ENCODE results near the gene ASCL3.
"Not testable (repeated sequence)": the region's sequence is repeated elsewhere in the genome, so short reads cannot be mapped to it uniquely, and the experiment has no call there.

ASCL3 gene

DNA sequence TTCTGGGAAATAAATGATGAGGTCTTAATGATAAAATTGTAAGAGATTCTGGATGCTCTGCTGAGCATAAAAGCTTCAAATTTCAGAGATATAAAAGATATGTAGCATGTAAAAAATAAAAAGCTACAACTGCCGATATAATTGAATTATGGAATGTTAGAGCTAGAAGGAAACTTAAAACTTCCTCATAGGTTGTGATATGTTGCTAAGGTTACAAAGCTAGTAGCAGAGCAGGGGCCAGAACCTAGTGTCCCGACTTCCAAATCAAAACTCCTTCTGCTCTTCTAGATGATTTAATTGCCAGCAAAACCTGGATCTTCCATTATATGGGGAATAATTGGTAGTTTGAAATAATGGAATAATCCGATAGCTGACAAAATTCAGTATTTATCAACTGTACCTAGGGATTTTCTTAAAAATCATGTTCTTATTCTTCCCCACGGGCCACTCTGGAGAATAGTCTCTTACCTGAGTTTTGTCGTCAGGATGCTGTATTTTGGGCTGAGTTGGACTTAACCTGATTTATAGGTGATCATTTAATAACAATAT is at the start of gene ASCL3:
Gene ASCL3, minus strand, starts transcription at position 499 of the 549 bp plus-strand sequence. CDS start 4,855 bp downstream, outside the sequence.
- DNase-seq = no peak

DNA sequence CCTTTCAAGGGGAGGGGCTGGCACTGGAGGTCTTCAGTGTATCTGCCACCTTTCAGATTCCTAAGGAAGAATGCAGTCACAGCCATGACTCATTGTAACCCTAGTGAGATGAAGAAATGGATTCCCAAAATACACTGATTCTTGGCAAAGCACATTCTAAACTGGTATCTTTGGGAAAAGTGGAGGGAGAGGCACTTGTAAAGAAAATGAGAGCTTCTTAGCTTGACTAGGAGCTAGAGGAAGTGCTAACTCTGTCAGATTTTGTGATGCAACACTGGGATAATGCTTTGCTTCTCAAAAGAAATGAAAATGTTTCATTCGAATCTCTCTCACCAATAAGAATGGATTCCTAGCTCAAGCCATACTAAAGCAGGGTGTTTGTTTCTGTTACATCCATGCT is 46.6 kb upstream of the ASCL3 start:
- no peak for DNase-seq

- DNase-seq = no peak
Measured at GRCh38 chr11:8988329-8989234, 45.8 kb upstream of the ASCL3 start.

DNA sequence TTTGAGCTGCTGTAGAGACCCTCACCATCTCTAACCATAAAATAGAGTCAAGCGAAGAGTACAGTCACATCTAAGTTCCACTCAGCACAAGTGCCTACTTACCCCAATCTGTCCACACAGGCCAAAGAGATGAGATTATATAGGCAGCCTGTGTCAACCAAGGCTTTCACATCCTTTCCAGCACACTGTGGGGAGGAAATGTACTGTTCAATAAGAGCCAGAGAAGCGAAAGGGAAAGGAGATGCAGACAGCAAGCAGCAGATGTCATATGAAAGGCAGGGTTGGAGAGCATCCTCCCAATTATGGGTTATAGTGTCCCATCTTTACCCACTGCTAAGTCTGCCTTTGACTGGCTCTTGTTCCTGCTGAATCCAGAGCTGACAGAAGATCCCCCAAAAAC is 44.6 kb upstream of the ASCL3 start:
- DNase-seq = no peak

DNA sequence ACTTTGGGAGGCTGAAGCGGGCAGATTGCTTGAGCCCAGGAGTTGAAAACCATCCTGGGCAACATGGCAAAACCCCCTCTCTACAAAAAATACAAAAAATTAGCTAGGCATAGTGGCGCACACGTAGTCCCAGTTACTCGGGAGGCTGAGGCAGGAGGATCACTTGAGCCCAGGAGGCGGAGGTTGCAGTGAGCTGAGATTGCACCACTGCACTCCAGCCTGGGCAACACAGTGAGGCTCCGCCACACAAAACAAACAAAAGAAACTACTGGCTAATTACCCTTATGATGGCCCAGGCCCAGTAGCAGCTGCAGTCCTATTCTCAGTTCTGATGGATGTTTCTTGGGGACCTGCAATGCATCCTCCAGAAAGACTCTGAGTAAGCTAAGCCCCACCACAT is 44.0 kb upstream of the ASCL3 start:
- not testable (repeated sequence) for DNase-seq

- DNase-seq = no peak
Measured at GRCh38 chr11:8985462-8985861, 42.6 kb upstream of the ASCL3 start.

- no peak for DNase-seq
Measured at GRCh38 chr11:8983552-8983951, 40.7 kb upstream of the ASCL3 start.

GRCh38 chr11:8980485-8980884 is 37.7 kb upstream of the ASCL3 start:
- no peak for DNase-seq

- DNase-seq = not testable (repeated sequence)
Measured at GRCh38 chr11:8979365-8979764, 36.5 kb upstream of the ASCL3 start.

DNA sequence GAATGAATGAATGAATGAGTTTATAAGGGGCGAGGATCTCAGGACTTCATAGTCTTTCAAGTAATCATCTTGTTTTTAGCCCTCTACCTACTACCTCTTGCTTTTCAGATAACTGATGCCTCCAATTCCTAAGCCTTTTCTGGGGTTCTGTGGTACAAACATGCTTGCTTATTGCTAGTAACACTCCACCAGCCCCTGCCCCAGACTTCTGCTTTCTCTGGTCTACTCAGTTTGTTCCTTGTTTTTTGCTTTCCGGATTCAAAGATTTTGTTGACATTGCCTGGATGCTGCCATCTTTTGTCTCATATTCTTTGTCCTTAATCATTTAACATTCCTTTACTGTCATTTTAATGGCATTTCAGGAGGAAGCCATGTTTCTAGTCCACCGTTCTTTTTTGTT is 30.3 kb upstream of the ASCL3 start:
- no peak for DNase-seq

GRCh38 chr11:8971924-8972316 is 29.1 kb upstream of the ASCL3 start:
- no peak for DNase-seq

DNA sequence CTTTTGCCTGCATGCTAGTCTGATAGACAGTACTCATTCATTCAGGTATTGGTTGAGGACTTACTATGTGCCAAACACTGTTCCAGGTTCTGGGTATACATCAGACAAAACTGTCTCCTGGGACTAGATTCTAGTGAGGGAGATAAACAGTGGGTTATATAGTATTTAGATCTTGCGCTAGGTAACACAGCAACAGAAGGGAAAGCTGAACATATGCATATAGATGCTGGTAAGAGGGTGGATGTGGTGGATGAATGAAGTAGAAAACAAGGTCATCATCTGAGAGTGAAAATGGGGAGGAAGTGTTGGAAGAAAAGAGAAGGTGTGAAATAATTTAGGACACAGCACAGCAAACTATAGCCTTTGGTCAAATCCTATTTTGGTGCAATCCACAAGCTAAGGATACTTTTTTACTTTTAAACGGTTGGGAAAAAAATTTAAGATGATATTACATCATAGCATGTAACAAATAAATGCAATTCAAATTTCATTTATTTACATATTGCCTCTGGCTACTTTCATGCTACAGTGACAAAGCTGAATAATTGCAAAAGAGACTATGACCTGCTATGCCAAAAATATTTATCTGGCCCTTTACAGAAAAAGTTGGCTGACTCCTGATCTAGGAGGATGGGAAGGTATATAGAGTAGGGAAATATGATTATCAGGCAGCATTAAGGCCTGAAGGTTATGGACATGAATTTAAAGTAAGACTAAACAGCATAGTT is 28.5 kb upstream of the ASCL3 start:
- DNase-seq = no peak

- no peak for DNase-seq
Measured at GRCh38 chr11:8967184-8967583, 24.4 kb upstream of the ASCL3 start.

DNA sequence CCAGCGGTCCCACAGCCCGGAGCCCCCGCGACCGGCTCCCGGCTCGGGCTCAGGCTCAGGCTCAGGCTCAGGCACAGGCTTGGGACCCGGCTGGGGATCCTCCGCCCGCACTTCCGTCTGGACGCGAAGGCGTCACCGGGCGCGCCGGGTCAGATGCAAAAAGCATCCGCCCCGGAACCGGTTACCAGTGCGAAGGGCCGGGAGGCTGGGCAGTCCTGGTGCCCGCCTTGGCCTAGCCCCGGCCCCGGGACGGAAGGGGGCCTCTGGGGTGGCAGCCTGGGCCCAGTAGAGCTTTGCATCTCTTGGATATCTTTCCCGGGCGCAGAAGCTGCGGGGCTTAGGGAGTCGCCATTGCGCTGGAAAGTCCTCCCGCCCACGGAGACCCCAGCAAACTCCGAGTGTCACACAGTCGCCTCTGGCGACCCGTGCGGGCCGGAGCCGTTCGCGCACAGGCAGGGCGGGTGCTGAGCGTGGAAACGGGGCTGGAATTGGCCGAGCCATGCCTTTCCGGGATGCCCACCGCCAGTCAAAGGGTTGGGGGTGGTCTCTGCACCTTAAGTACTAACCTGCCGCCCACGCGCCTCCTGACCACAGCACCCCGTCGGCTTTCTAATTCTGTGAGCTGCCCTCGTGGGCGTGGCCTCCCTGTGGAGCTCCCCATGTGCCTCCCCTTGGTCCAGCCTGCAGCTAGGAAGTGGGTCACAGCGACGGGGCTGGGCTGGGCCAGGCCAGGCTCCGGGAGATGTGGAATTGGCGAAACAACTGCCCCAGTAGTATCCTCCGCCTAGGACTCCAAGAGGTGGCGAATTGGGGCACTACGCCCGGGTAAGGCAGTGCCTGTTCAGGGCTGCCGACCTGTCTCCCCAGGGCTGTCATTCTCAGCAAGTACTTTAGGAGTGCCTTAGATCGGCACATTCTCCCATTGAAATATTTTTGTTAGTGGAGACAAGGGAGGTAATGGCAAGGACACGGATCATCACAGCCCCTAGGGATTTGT is 21.8 kb upstream of the ASCL3 start, which contains the start of gene TMEM9B:
Gene TMEM9B, minus strand, starts transcription at position 119 of the 997 bp plus-strand sequence. CDS start 129 bp downstream, outside the sequence.
- peak; percentile 82 for DNase-seq

GRCh38 chr11:8963569-8964323 is 20.9 kb upstream of the ASCL3 start:
- DNase-seq = peak; percentile 85

DNA sequence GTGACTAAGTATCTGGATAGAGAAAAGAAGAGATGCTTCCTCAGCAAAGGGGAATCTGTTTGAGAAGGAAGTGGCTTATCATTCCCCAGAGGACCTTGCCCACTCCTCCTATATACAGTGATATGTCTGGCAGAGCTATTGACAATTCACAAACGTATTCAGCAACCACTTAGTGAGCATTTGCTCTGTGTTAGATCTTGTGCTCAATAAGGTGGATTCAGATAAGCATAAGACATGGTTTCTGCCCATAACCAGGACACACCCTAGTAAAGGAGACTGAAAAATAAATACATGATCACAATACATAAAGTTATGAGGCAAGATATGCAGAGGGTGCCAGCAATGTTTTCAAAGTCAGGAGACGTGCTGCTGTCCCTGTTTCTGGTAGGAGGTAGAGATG is 20.0 kb upstream of the ASCL3 start:
- no peak for DNase-seq

DNA sequence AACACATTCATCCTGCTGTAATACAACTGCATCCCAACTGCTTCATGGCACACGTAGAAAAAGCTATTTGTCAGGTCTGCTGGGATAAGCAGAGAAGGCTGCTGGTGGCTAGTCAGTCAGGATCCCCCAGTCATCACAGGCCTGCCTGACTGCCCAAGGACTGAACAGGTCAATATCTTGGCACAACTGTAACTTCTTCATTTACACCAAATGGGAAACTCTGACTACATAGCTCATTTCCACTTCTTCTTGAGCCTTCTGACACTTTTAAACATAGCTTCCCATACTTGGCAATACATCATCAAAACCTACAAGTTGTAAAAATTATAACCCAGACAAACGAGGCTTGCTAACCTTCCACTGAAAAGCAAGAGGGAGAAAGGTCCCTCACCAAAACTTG is 18.6 kb upstream of the ASCL3 start:
- no peak for DNase-seq

DNA sequence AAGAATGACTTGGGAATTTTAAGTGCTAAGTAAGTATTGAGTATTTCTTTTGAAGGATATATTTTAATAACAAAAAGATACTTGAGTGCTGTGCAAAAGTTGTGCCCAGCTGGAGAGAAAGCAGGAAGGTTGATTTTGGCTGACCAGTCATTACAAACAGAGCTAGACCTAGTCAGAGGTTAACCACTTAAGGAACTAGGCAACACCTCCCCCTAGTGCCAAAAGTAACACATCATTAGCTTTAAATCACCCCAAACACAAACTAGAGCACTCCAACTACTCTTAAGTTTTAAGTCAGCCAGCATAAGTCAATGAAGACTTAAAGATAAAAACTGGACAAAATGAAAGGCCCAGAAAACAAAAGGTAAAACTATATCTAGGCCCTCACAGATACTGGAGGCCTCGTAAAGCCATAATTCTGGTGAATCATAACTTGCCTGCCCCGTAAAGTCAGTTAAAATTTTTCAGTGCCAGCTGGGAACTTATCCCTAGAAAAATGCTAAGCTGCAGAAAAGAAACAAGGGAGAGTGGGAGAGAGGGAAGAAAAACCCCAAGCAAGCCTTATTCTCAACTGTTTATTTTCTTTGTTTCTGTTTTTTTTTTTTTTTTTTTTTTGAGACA is 16.8 kb upstream of the ASCL3 start:
- DNase-seq = peak; percentile 31

DNA sequence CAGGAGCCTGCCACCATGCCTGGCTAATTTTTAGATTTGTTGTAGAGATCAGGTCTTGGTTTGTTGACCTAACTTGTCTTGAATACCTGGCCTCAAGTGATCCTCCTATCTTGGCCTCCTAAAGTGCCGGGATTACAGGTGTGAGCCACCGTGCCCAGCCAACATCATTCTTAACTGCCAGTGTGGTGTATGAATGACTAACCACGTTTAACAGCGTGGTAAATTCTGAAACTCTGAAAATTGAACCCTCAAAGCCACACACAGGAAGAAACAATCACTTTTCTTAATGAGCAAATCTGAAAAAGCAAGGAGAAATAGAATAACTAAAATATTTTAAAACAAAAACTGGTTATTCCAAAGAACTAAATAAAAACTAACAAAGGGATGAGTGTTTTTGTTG is 14.0 kb upstream of the ASCL3 start:
- DNase-seq = no peak

DNA sequence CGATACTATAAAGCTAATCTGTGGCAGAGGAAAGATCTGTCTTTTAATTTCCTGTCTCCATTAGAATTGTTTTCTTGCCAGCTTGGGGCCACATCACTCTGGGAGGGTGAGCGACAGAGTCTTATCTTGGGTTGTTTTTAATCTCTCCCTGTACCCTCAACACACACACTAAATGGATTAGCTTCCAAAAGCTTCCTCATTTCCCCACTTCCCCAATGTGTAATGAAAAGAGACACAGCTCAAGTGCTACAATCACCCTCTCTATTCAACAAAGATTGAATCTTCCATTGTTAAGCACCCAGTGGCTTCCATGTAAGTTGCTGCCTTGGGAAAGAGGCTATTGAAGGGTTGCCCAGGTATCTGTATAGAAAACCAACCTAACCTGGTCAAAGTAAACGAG is 6.1 kb upstream of the ASCL3 start:
- no peak for DNase-seq

Data from CD4-positive, alpha-beta T cell treated with Interleukin-6 for 4 hours (primary cell).